Fibroblast of lung (primary cell): Measurements from ENCODE around the gene NBPF12. TPM values are rescaled to one million over a fixed set of nuclear protein-coding genes. Genes with fewer than 3 reads are reported as not detected.
"Not testable (repeated sequence)": the region's sequence is repeated elsewhere in the genome, so short reads cannot be mapped to it uniquely, and the experiment has no call there.

Source experiments
- DNase-seq, 2 donors: peaks; one replicate each; pipeline versions ENCODE4 v3.0.0 to v3.0.0-alpha.2; 2010; ENCODE audit warnings: low read depth in 2 of 2
- H2AFZ ChIP-seq: 2 replicates; pipeline ENCODE4 v1.5.1; 2012; ENCODE audit warnings: low read length, control low read depth, inconsistent platforms
- H3K27ac ChIP-seq: 2 replicates; pipeline ENCODE4 v1.5.1; 2011; ENCODE audit warnings: low read length, control low read depth; ENCODE audit not compliant: insufficient read depth
- H3K27me3 ChIP-seq: 2 replicates; pipeline ENCODE4 v1.5.1; 2011; ENCODE audit warnings: mild to moderate bottlenecking, low read length; ENCODE audit not compliant: control insufficient read depth, insufficient read depth
- H3K36me3 ChIP-seq: 2 replicates; pipeline ENCODE4 v1.5.1; 2011; ENCODE audit warnings: low read length; ENCODE audit not compliant: control insufficient read depth, insufficient read depth
- H3K4me1 ChIP-seq: 2 replicates; pipeline ENCODE4 v1.5.1; 2011; ENCODE audit warnings: low read length; ENCODE audit not compliant: control insufficient read depth, insufficient read depth; ENCODE audit errors: extremely low read depth
- H3K4me2 ChIP-seq: 2 replicates; pipeline ENCODE4 v1.5.1; 2011; ENCODE audit warnings: low read length, control low read depth; ENCODE audit not compliant: insufficient read depth; ENCODE audit errors: extremely low read depth
- H3K4me3 ChIP-seq, 4 experiments: fragments of 200-600 bp in 1 of 4; sonication (generic) in 1 of 4; replicated peaks in 1 of 4; 2 replicates each; pipeline ENCODE4 v1.5.1; 2011 to 2016; ENCODE audit warnings: low read length in 4 of 4, low read depth in 3 of 4, mild to moderate bottlenecking in 3 of 4, control low read depth in 2 of 4, inconsistent platforms in 1 of 4, mixed read lengths in 1 of 4; ENCODE audit not compliant: insufficient read depth in 1 of 4; ENCODE audit errors: control extremely low read depth in 1 of 4
- H3K79me2 ChIP-seq: 2 replicates; pipeline ENCODE4 v1.5.1; 2012; ENCODE audit warnings: mild to moderate bottlenecking, low read length, inconsistent platforms; ENCODE audit not compliant: control insufficient read depth, insufficient read depth
- H3K9ac ChIP-seq: 2 replicates; pipeline ENCODE4 v1.5.1; 2011; ENCODE audit warnings: mild to moderate bottlenecking, low read length, control low read depth; ENCODE audit not compliant: insufficient read depth
- H3K9me3 ChIP-seq: 2 replicates; pipeline ENCODE4 v1.5.1; 2012; ENCODE audit warnings: low read depth, low read length; ENCODE audit not compliant: control insufficient read depth, insufficient read depth
- H4K20me1 ChIP-seq: 2 replicates; pipeline ENCODE4 v1.5.1; 2011; ENCODE audit warnings: low read length; ENCODE audit not compliant: control insufficient read depth, insufficient read depth; ENCODE audit errors: extremely low read depth
- polyA plus RNA-seq, 2 donors: library from polyadenylated mRNA; depleted of rRNA in 1 of 2; stranded (reverse) in 1 of 2; unstranded in 1 of 2; fragments of >200 nt; gene quantifications; 2 replicates each; pipeline ENCODE4 v1.2.1, GENCODE V29; 2011 to 2012; ENCODE audit warnings: missing spikeins in 1 of 2
- total RNA-seq: library from RNA; depleted of rRNA; stranded (reverse); fragments of >200 nt; gene quantifications from 2 replicates; pipeline ENCODE4 v1.2.1, GENCODE V29; 2014

NBPF12 gene
- total and polyA plus RNA-seq, 2 donors (not counting 1 experiment from before 2014, with no cell fraction given) = 6.1 to 12.4 TPM

DNA sequence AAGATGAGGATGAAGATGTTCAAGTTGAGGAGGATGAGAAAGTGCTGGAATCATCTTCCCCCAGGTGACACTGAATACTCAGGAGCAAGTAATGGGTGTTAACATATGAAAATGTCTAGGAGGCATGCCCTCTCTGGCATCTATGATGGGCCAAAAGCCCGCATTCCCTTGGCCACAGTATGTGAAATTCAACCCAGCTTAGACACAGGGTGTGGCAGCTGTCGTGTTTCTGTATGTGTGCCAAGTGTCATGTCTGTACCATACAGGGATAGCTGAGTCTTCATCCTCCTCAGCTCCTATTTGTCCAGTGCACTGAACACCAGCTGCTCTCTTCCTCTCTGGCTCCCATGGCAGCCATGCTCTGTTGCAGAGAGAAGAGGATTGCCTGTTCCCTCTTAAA is 32.5 kb downstream of the NBPF12 start:
- H3K9me3 ChIP-seq, H3K4me3 ChIP-seq, DNase-seq, H2AFZ ChIP-seq, H3K4me1 ChIP-seq, H3K4me2 ChIP-seq, H3K79me2 ChIP-seq, H3K27ac ChIP-seq, H3K9ac ChIP-seq, H3K27me3 ChIP-seq, H3K36me3 ChIP-seq, H4K20me1 ChIP-seq: not testable (repeated sequence)

DNA sequence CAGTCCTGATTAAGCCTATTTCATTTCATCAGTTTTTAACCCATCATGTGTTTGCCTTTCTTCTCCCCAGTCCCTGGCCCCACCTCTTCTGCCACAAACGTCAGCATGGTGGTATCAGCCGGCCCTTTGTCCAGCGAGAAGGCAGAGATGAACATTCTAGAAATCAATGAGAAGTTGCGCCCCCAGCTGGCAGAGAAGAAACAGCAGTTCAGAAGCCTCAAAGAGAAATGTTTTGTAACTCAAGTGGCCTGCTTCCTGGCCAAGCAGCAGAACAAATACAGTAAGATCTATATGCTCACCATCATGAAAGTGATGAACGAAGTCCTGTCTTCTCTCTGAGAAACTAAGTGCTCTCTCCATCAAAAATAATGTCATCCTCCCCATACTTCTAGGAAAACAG is 34.6 kb downstream of the NBPF12 start:
- not testable (repeated sequence) for H3K9ac ChIP-seq, H3K9me3 ChIP-seq, DNase-seq, H3K4me2 ChIP-seq, H3K79me2 ChIP-seq, H4K20me1 ChIP-seq, H3K4me3 ChIP-seq, H2AFZ ChIP-seq, H3K4me1 ChIP-seq, H3K27me3 ChIP-seq, H3K27ac ChIP-seq, H3K36me3 ChIP-seq

DNA sequence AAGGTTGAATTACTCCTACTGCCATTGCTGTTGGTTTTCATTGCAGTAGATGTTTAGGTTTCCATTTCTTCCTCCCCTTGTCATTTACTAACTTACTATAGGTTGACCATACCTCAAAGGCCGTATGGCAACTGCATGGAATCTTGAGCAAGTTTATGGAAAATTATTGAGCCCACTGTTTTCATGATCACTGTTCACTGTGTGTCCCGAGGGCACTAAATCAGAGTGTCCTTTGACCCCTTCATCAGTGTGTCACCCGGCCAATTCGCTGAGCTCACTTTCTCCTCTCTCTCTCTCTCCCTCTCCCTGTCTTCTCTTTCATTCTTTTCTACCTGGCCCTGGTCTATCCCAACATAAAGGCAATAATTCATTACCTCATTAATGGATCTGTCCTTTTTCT is 47.7 kb downstream of the NBPF12 start:
- not testable (repeated sequence) for H3K36me3 ChIP-seq, H3K27ac ChIP-seq, H3K79me2 ChIP-seq, H3K27me3 ChIP-seq, H2AFZ ChIP-seq, DNase-seq, H3K9ac ChIP-seq, H3K9me3 ChIP-seq, H4K20me1 ChIP-seq, H3K4me3 ChIP-seq, H3K4me1 ChIP-seq, H3K4me2 ChIP-seq

DNA sequence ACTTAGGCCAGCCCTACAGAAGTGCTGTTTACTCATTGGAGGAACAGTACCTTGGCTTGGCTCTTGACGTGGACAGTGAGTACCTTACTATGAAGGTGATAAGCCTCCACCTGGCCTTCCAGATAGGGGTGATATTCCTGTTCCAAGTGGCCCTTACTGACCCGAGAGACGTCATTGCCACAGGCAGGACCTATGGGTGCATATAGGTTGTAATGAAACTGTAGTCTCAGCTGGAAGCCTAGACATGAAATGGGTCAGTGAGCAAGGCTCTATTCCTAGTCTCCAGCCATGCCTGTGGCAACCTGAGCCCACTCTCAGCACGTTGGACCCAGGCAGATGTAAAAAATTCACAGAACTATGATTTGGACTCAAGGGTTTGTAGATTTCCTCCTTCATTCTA is 48.3 kb downstream of the NBPF12 start:
- H3K4me2 ChIP-seq, H2AFZ ChIP-seq, H4K20me1 ChIP-seq, H3K36me3 ChIP-seq, H3K27me3 ChIP-seq, H3K9me3 ChIP-seq, H3K79me2 ChIP-seq, H3K4me1 ChIP-seq, H3K4me3 ChIP-seq, H3K9ac ChIP-seq, H3K27ac ChIP-seq, DNase-seq: not testable (repeated sequence)

DNA sequence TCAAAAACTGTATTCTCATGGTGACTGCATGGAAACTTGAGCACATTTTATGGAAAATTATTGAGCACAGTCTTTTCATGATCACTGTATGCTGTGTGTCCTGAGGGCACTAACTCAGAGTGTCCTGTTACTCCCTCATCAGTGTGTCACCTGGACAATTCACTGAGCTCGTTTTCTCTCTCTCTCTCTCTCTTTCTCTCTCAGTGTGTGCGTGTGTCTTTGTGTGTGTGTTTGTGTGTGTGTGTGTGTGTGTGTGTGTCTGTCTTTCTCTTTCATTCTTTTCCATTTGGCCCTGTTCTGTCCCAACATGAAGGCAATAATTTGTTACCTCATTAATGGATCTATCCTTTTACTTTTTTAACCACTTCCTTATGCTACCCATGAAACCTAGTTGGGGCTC is 49.4 kb downstream of the NBPF12 start:
- H3K9ac ChIP-seq, H3K36me3 ChIP-seq, H3K9me3 ChIP-seq, H3K79me2 ChIP-seq, H4K20me1 ChIP-seq, H2AFZ ChIP-seq, H3K4me2 ChIP-seq, DNase-seq, H3K27me3 ChIP-seq, H3K27ac ChIP-seq, H3K4me3 ChIP-seq, H3K4me1 ChIP-seq: not testable (repeated sequence)

DNA sequence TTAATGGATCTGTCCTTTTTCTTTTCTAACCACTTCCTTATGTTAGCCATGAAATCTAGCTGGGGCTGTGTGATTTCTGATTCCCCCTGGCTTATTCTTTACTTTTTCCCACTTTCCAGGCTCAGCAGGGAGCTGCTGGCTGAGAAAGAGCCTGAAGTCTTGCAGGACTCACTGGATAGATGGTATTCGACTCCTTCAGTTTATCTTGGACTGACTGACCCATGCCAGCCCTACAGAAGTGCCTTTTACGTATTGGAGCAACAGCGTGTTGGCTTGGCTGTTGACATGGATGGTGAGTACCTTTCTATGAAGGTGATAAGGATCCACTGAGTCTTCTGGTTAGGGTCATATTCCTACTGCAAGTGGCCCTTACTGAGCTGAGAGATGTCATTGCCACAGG is 51.3 kb downstream of the NBPF12 start:
- not testable (repeated sequence) for H3K9ac ChIP-seq, H3K4me1 ChIP-seq, H3K79me2 ChIP-seq, H3K36me3 ChIP-seq, H4K20me1 ChIP-seq, H3K4me2 ChIP-seq, H3K4me3 ChIP-seq, H3K27ac ChIP-seq, H3K9me3 ChIP-seq, H3K27me3 ChIP-seq, H2AFZ ChIP-seq, DNase-seq

DNA sequence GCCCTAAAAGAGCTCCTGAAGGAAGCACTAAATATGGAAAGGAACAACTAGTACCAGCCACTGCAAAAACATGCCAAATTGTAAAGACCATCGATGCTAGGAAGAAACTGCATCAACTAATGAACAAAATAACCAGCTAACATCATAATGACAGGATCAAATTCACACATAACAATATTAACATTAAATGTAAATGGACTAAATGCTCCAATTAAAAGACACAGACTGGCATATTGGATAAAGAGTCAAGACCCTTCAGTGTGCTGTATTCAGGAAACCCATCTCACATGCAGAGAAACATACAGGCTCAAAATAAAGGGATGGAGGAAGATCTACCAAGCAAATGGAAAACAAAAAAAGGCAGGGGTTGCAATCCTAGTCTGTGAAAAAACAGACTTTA is 70.4 kb downstream of the NBPF12 start:
- DNase-seq, H3K4me2 ChIP-seq, H3K4me3 ChIP-seq, H3K27me3 ChIP-seq, H3K36me3 ChIP-seq, H3K9ac ChIP-seq, H3K4me1 ChIP-seq, H3K79me2 ChIP-seq, H3K27ac ChIP-seq, H3K9me3 ChIP-seq, H4K20me1 ChIP-seq, H2AFZ ChIP-seq: not testable (repeated sequence)
